ENCODE results near the gene TP73.

GRCh38 chr1:3685222-3685621 lies 32.9 kb downstream of the TP73 start:
- TF ChIP-seq CTCF (conservative IDR thresholded peaks at IDR 0.05; ENCODE audit: low read depth, low read length) (no peak), EZH2 (IDR thresholded peaks at IDR 0.05; ENCODE audit: borderline replicate concordance, low read depth, low read length, poor library complexity, severe bottlenecking) (no peak)

All from A673 (cell line).